Measurements from ENCODE around the gene ETV4.

GRCh38 chr17:43534909-43535308 is 11.2 kb downstream of the ETV4 start:
- TF ChIP-seq CHD2 (IDR thresholded peaks at IDR 0.05; ENCODE audit: low read length, partially characterized antibody) (no peak), POLR2A (IDR thresholded peaks at IDR 0.05; ENCODE audit: low read length) (no peak), CTCF (IDR thresholded peaks at IDR 0.05) (no peak), RFX5 (IDR thresholded peaks at IDR 0.05) (no peak), CEBPB (IDR thresholded peaks at IDR 0.05) (no peak), RNF2 (IDR thresholded peaks at IDR 0.05; ENCODE audit: borderline replicate concordance, low read depth) (no peak), USF2 (IDR thresholded peaks at IDR 0.05) (no peak), FOSL2 (IDR thresholded peaks at IDR 0.05) (no peak), FOSL2 (CRISPR knock-in tag; IDR thresholded peaks at IDR 0.05) (no peak), HES2 (IDR thresholded peaks at IDR 0.05) (no peak), ZNF302 (CRISPR knock-in tag; IDR thresholded peaks at IDR 0.05) (no peak), EP300 (IDR thresholded peaks at IDR 0.05) (no peak), PBX3 (IDR thresholded peaks at IDR 0.05) (no peak), ZSCAN20 (CRISPR knock-in tag; IDR thresholded peaks at IDR 0.05) (no peak), KDM1A (IDR thresholded peaks at IDR 0.05; ENCODE audit: low read depth) (no peak)
